Fibroblast of villous mesenchyme (primary cell): ENCODE results near the gene ATXN7L3. TPM values are rescaled to one million over a fixed set of nuclear protein-coding genes. Genes with fewer than 3 reads are reported as not detected.
A peak's percentile ranks its signal among the peaks of the same experiment; 100 is the strongest.

Experiments used
- DNase-seq: peaks from one replicate; pipeline ENCODE4 v3.0.0-alpha.2; 2010; ENCODE audit warnings: low read depth
- H3K4me3 ChIP-seq: 2 replicates; pipeline ENCODE4 v1.5.1; 2011; ENCODE audit warnings: low read depth, mild to moderate bottlenecking, low read length
- total RNA-seq: library from RNA; depleted of rRNA; stranded (reverse); fragments of >200 nt; gene quantifications from 2 replicates; pipeline ENCODE4 v1.2.3, GENCODE V29; 2012
- TF ChIP-seq, protein P1 (sequence below): IDR thresholded peaks from 2 replicates; pipeline ENCODE4 v1.5.1; 2012; ENCODE audit warnings: low read depth, mild to moderate bottlenecking, low read length; ENCODE audit not compliant: insufficient read depth

Gene ATXN7L3
- total RNA-seq, 1 donor = 43.6 TPM

DNA sequence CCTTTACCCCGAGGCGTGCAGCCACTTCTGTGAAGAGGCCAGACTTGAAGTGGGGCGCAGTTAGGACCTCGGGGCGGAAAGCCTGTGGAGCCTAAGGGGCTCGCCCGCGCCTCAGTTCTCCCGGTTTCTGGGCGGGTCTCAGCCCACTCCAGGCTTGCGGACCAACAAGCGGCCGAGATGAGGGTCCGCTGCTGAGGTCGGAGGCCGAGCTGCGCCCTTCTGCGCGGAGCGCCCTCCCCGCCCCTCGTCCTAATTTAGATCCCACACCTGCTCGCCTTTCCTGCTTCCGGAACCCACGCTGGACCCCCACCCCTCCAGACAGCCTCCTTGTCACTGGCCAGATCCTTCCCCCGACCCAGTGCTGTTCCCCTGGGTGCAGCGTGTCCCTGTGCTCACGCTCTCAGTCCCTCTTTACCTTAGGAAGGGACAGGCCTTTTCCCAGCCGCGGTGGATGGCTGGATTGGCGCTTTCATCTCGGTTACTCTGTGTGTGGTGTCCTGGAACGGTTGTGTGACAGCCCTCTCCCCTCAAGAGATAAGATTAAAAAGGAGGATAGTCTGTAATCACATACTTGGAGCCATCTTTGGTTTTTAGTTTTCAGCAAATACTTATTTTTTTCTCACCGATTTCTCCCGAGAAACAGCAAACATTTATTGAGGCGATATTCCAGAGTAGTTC lies 933 bp upstream of the ATXN7L3 start:
- H3K4me3 ChIP-seq = peak overlapping the region; percentile 73
- no peak for DNase-seq
- TF ChIP-seq, protein P1, sequence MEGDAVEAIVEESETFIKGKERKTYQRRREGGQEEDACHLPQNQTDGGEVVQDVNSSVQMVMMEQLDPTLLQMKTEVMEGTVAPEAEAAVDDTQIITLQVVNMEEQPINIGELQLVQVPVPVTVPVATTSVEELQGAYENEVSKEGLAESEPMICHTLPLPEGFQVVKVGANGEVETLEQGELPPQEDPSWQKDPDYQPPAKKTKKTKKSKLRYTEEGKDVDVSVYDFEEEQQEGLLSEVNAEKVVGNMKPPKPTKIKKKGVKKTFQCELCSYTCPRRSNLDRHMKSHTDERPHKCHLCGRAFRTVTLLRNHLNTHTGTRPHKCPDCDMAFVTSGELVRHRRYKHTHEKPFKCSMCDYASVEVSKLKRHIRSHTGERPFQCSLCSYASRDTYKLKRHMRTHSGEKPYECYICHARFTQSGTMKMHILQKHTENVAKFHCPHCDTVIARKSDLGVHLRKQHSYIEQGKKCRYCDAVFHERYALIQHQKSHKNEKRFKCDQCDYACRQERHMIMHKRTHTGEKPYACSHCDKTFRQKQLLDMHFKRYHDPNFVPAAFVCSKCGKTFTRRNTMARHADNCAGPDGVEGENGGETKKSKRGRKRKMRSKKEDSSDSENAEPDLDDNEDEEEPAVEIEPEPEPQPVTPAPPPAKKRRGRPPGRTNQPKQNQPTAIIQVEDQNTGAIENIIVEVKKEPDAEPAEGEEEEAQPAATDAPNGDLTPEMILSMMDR = no peak

DNA sequence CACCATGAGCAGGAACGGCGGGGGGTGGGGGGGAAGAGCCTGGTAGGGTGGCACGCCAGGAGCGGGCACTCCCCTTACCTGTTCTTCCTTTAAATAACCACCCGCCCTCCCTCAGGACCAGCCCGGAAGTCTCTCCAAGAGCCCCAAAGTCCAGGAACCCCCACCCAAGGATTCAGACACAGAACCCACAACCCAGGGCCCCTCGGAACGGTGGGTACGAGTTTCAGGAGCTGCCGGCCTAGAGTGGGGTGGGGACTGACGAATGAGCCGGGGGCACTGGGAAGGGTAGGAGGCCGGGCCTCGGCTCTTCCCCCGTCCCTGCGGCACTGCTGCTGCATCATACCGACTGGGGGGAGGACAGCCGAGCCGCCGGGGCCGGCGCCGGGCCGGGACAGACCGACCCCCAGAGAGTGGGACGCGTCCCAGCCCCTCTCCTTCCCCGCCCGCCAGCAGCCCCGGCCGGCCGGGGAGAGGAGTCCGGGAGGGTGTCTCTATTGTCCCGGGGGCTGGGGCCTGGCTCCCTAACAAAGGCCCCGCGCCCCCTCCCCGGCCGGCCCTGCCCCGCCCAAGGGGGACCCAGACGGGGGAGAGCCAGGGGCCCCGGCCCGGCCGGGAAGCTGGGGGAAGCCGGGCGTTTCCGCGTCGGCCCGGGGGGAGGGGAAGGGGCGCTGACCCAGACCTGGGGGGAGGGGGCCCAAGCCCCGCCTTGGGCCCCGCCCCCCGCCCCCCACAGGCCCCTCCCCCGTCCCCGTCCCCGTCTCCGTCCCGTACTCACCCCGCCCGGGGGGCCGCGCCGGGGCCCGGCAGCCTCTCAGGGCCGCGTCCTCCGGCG lies 747 bp downstream of the ATXN7L3 start:
- H3K4me3 ChIP-seq = peak overlapping the region; percentile 85
- DNase-seq = peak; percentile 58
- TF ChIP-seq, protein P1 = no peak

DNA sequence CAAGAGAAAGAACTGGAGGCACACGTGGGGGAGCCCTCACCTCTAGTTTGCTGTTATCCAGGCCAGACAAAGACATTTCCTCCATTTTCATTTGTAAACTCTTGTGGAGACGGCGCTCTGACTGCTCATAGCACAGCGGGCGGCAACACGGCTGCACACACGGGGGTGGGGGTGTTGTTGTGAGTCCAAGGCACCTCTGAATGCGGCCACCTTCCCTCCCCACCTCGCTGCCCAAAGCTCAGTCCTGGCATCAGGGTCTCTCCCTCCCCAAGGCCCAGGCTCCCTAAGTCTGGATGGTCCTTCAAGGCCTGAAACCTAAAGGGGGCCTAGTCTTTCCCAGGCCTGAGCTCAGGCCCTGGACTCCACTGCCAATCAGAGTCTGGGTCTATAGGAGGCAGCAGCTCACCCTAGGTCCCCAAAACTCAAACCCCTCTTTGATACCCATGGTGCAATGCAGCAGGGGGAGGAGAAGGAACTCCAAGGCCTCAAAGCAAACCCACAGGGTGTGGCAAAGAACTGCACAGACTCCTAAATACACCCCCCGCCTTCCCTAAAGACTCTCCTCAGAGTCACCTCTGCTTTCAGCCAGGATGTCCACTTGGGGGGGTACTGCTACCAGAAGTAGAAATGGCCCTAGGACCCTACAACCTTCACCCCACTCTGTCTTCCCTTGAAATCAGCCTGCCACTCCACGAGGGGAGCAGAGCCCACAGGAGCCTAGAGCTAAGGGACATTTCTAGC lies 1.5 kb downstream of the ATXN7L3 start:
- TF ChIP-seq, protein P1 = peak; percentile 30
- peak; percentile 63 for DNase-seq

DNA sequence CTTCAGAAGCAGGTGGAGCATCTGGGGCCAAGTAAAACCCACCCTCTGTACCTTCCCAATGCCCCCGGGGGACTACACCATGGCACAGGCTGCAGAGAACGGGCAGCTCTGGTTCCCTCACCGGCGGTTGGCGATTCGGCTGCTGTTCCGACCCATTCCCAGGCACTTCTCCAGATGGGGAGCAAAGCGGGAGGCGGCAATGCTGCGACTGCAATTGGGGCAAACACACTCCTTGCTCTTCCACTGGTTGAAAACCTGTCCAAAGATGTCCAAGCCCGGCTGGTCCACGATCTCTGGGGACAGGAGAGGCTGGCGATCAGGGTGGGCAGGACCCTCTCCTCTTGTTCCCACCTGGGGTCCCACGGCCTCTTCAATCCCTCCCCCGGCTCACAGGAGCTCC lies 2.6 kb downstream of the ATXN7L3 start:
- TF ChIP-seq, protein P1 = no peak
- no peak overlapping the region for H3K4me3 ChIP-seq

More for the DNA sequence above, 1.5 kb downstream of the ATXN7L3 start:
- peak overlapping the region; percentile 85 for H3K4me3 ChIP-seq

DNA sequence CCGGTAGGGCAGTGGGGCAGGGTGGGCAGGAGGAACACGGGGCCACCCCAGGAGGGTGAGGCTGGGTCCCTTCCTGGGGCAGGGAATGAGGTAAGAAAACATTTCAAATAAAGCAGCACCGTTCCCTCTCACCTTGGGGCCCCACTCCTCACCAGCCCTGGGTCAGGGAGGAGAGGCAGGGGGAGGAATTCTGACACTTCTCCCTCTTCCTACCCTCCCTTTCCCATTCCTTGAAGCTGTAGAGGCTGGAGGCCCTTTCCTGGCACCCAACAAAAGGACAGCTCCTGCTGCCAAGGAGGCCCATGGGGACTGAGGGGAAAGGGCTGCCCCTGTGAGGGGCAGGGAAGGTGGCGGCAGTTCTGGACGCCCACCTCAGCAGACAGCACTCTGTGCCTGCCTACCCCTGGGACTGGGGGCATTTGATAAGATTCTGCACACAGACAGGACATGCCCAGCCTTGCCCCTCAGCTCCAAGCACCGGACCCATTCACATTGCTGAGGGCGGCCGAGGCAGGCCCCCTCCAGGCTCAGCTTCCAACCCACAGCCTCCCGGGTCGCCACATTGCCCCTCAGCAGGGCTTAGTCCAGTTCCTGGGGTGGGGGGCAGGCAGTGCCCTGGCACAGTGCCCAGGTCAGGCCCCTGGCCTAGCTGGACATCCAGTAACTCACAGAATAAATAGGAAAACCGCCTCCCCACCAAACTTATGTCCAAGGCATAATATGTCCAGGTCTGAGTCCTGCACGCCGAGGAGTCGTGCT lies 6.2 kb downstream of the ATXN7L3 start:
- DNase-seq = no peak
- H3K4me3 ChIP-seq = no peak overlapping the region
- TF ChIP-seq, protein P1 = no peak

More for the DNA sequence above, 2.6 kb downstream of the ATXN7L3 start:
- DNase-seq = no peak

DNA sequence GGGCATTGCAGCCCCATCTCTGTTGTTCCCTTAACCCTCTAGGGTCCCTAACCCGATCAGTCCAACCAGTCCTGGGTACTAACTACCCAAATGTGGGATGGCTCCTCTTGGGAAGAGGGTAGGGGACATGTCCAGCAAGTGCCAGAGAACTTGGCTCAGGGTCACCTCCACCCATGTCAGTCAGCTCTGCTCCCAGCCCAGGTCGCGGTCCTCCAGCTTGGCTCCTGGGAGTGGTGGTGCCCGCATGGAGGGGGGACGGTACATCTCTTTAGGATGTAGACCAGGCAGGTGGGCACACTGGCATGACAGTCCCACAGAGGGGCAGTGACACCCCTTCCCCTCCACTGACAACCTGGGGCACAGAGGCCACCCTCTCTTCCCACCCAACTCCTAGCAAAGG lies 6.9 kb downstream of the ATXN7L3 start:
- TF ChIP-seq, protein P1 = no peak
- DNase-seq = no peak
- no peak overlapping the region for H3K4me3 ChIP-seq
